Duodenal mucosa (tissue), 2 donors: ENCODE data around the gene TAGAP.
"Not testable (repeated sequence)": the region's sequence is repeated elsewhere in the genome, so short reads cannot be mapped to it uniquely, and the experiment has no call there.

Experiments used
- H3K27ac ChIP-seq: one replicate; pipeline ENCODE4 v1.7.0; 2013; ENCODE audit warnings: low read depth, low read length
- H3K27me3 ChIP-seq, 2 donors: one replicate each; pipeline ENCODE4 v1.7.0; 2013; ENCODE audit warnings: low read length in 2 of 2, control low read depth in 1 of 2; ENCODE audit not compliant: insufficient read depth in 2 of 2, control insufficient read depth in 1 of 2
- H3K36me3 ChIP-seq, 2 donors: one replicate each; pipeline ENCODE4 v1.7.0; 2013; ENCODE audit warnings: low read length in 2 of 2, control low read depth in 1 of 2; ENCODE audit not compliant: insufficient read depth in 2 of 2, control insufficient read depth in 1 of 2
- H3K4me1 ChIP-seq, 2 donors: one replicate each; pipeline ENCODE4 v1.7.0; 2013; ENCODE audit warnings: low read length in 2 of 2, control low read depth in 1 of 2; ENCODE audit not compliant: insufficient read depth in 2 of 2, control insufficient read depth in 1 of 2
- H3K4me3 ChIP-seq, 2 donors: one replicate each; pipeline ENCODE4 v1.7.0; 2013; ENCODE audit warnings: low read length in 2 of 2, low read depth in 1 of 2
- H3K9ac ChIP-seq, 2 donors: one replicate each; pipeline ENCODE4 v1.7.0; 2013; ENCODE audit warnings: low read length in 2 of 2, low read depth in 1 of 2
- H3K9me3 ChIP-seq, 2 donors: one replicate each; pipeline ENCODE4 v1.7.0; 2013; ENCODE audit warnings: low read length in 2 of 2, control low read depth in 1 of 2; ENCODE audit not compliant: control insufficient read depth in 1 of 2

TAGAP gene

DNA sequence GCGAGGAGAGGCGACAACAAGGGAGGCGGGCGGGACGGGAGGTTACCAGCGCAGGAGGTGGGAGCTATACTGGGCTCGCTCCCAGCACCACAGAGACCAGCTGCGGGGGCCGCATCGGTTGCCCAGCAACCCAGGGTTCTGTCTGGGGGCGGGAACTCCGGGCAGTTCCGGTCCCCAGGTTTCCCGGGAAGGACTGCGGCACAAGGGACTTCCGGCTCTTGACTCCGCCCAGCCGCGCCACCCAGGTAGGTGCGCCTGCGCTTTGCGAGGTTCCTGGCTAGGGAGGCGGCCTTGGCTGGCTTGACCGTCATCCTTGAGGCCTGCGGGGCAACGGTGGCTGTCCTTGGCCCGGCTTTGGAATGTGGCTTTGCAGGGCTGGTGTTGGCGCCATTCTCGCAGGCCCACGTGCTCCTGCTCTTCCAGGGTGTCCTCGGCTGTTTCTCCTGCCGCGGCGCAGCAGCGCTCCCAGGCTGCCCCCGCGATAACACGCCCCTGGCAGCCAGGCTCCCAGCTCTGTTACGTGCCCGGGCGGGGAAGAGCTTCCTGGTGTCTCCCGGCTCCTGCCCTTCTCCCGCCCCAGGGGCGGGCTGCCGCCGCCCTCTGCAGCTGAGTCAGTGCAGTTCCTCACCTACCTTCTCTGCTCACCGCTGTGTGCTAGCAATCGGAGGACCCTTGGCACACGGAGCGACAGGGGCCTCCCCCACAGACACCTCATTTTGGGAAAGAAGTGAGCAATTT lies 45.0 kb downstream of the TAGAP start, which contains the start of gene RSPH3:
RSPH3 (minus strand) TSS at position 537 of the 738 bp plus-strand sequence. CDS start 652 bp downstream, outside the sequence.
- H3K4me3 ChIP-seq, result peak within 1 kb of the TSS; percentile 90 to 97
- no peaks in the 10 kb centered on the region for H3K9me3 ChIP-seq
- peak within 1 kb of the TSS; percentile 81 to 90 for H3K9ac ChIP-seq
- H3K36me3 ChIP-seq, result no peaks in the 10 kb centered on the region
- no peaks in the 10 kb centered on the region for H3K27me3 ChIP-seq
- peaks cover 9 to 12% of the 10 kb centered on the region in 2 donors for H3K4me1 ChIP-seq
- H3K27ac ChIP-seq, result peak within 1 kb of the TSS; percentile 87

GRCh38 chr6:158999154-158999665 lies 45.6 kb downstream of the TAGAP start:
- Histone ChIP-seq H3K27me3 (no peaks in the 10 kb centered on the region), H3K36me3 (no peaks in the 10 kb centered on the region), H3K27ac (peak overlapping the region; percentile 66), H3K9ac (peak overlapping the region; percentile 71 to 81), H3K4me3 (peak overlapping the region; percentile 90 to 97), H3K9me3 (no peaks in the 10 kb centered on the region), H3K4me1 (peaks cover 9 to 12% of the 10 kb centered on the region in 2 donors)

DNA sequence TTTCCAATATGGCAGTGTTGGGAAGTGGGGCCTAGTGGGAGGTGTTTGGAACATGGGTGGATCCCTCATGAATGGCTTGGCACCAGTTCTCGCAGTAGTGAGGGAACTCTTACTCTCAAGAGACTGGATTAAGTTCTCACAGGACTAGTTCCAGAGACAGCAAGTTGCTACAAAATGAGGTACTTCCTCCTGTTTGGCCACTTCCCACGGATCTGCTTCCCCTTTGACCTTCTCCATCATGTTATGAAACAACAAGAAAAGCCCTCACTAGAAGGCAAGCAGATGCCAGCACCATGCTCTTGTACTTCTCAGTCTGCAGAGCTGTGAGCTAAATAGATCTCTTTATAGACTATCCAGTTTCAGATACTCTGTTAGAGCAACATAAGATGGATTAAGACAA lies 47.9 kb downstream of the TAGAP start:
- no peak overlapping the region for H3K4me3 ChIP-seq
- H3K4me1 ChIP-seq, result peaks cover 9 to 12% of the 10 kb centered on the region in 2 donors
- no peaks in the 10 kb centered on the region for H3K27me3 ChIP-seq
- H3K9ac ChIP-seq, result no peak overlapping the region
- H3K9me3 ChIP-seq, result no peaks in the 10 kb centered on the region
- no peak overlapping the region for H3K27ac ChIP-seq
- peaks cover 0 to 3% of the 10 kb centered on the region in 2 donors for H3K36me3 ChIP-seq

DNA sequence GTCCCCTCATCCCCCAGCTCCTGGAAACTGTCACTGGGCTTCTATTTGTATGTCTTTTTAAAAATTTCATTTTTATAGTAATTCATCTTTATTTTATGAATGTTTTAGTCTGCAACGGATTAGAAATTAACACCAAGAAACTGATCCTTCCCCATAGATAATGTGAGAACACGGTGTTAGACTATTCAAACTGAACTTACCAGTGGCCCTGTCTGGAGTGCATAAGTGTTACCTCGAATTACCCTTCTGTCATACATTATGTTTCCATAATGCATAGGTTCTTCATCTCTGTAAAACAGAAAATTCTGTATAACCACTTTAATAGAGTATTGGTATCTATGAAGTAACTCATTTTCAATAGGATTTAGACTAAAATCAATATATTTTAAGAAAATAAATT lies 51.2 kb downstream of the TAGAP start:
- Histone ChIP-seq H3K9ac (no peak overlapping the region), H3K4me1 (no peaks in the 10 kb centered on the region), H3K36me3 (peaks cover 0 to 7% of the 10 kb centered on the region in 2 donors), H3K27me3 (no peaks in the 10 kb centered on the region), H3K4me3 (no peak overlapping the region), H3K27ac (no peak overlapping the region), H3K9me3 (no peaks in the 10 kb centered on the region)

GRCh38 chr6:158991017-158991723 lies 53.6 kb downstream of the TAGAP start:
- Histone ChIP-seq H3K4me3 (no peak overlapping the region), H3K27me3 (no peaks in the 10 kb centered on the region), H3K36me3 (peaks cover 0 to 7% of the 10 kb centered on the region in 2 donors), H3K4me1 (no peaks in the 10 kb centered on the region), H3K27ac (no peak overlapping the region), H3K9me3 (no peaks in the 10 kb centered on the region), H3K9ac (no peak overlapping the region)

GRCh38 chr6:158989711-158990110 lies 55.1 kb downstream of the TAGAP start:
- H3K9me3 ChIP-seq, H3K9ac ChIP-seq, H3K36me3 ChIP-seq, H3K4me1 ChIP-seq, H3K4me3 ChIP-seq, H3K27ac ChIP-seq, H3K27me3 ChIP-seq: not testable (repeated sequence)

DNA sequence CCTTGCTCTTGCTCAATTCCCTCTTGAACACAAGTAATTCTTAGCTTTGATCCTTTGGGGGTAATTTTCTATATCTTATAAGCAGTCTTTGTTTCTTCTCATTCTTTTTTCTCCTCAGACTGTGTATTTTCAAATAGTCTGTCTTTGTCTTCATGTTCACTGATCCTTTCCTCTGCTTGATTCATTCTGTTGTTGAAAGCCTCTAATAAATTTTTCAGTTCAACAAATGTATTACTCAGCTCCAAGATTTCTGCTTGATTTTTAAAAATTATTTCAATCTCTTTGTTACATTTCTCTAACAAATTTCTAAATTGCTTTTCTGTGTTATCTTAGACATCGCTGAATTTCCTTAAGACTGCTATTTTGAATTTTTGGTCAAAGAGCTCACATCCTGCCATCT lies 56.3 kb downstream of the TAGAP start:
- peaks cover 0 to 7% of the 10 kb centered on the region in 2 donors for H3K36me3 ChIP-seq
- no peak overlapping the region for H3K9ac ChIP-seq
- H3K4me1 ChIP-seq, result no peaks in the 10 kb centered on the region
- H3K4me3 ChIP-seq, result no peak overlapping the region
- H3K27me3 ChIP-seq, result no peaks in the 10 kb centered on the region
- H3K27ac ChIP-seq, result no peak overlapping the region
- no peaks in the 10 kb centered on the region for H3K9me3 ChIP-seq

- Histone ChIP-seq H3K9me3 (no peaks in the 10 kb centered on the region), H3K27me3 (no peaks in the 10 kb centered on the region), H3K27ac (no peak overlapping the region), H3K36me3 (peaks cover 0 to 7% of the 10 kb centered on the region in 2 donors), H3K4me1 (no peaks in the 10 kb centered on the region), H3K4me3 (no peak overlapping the region), H3K9ac (no peak overlapping the region)
Measured at GRCh38 chr6:158987657-158988056, 57.1 kb downstream of the TAGAP start.
